MM.1S (cell line): ENCODE results near the gene MCOLN2.

Source experiments
- CTCF ChIP-seq: fragments of 300-600 bp; sonication (generic); IDR thresholded peaks from 2 replicates; pipeline ENCODE4 v1.5.1; 2016; ENCODE audit warnings: antibody characterized with exemption, low read length, mixed read lengths
- EZH2 ChIP-seq: fragments of 300-600 bp; sonication (generic); optimal IDR thresholded peaks from 2 replicates; pipeline ENCODE3; 2017; ENCODE audit warnings: low read depth, mild to moderate bottlenecking, antibody characterized with exemption, low read length, mixed read lengths

- no peak for TF ChIP-seq CTCF
- TF ChIP-seq EZH2 = no peak
Measured at GRCh38 chr1:84995484-84996334, 1.2 kb downstream of the MCOLN2 start.
